GM12801 (cell line): ENCODE data around the gene ATXN1.

ENCODE experiments used
- CTCF ChIP-seq: IDR thresholded peaks from one replicate; pipeline ENCODE4 v1.5.1; 2011; ENCODE audit warnings: control low read depth; ENCODE audit not compliant: insufficient read length; ENCODE audit errors: extremely low read depth

The ATXN1 gene

DNA sequence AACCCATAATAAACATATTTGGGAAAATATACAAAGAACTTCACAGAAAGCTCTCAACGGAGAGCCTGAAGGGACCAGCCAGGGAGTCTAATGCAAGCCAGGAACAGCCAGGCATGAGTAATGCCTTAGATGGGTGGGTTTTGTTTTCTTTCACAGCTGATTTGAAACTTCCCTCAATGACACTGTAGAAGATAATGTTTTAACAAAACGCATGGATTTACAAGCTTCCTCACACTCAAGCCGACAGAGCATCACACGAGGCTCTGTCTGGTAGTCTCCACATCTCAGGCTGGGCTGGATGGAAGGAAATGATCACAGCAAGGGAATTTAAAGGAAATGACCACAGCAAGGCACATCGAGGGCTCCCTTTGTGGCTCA, 409.0 kb downstream of the ATXN1 start:
- no peak for TF ChIP-seq CTCF

GRCh38 chr6:16349544-16349943, 411.7 kb downstream of the ATXN1 start:
- no peak for TF ChIP-seq CTCF

- TF ChIP-seq CTCF: no peak
Observed at GRCh38 chr6:16346831-16347230, 414.4 kb downstream of the ATXN1 start.

GRCh38 chr6:16345449-16346330, 415.6 kb downstream of the ATXN1 start:
- TF ChIP-seq CTCF: no peak

DNA sequence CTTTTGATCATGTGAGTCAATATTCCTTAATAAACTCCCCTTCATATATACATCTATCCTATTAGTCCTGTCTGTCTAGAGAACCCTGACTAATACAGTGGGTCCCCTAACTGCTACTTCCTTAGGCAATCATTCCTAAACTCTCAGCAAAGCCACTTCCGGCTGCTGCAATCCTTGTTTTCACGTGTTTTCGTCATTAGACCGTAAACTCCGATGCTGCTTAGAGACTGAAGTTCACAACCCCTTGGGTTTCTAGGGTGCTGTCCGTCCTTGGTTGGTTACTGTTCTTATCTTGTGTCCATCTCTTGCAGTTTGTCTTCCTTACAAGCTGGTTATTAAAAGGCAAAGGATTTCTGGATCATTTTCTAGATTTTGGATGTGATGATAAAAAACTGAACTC, 416.5 kb downstream of the ATXN1 start:
- no peak for TF ChIP-seq CTCF

DNA sequence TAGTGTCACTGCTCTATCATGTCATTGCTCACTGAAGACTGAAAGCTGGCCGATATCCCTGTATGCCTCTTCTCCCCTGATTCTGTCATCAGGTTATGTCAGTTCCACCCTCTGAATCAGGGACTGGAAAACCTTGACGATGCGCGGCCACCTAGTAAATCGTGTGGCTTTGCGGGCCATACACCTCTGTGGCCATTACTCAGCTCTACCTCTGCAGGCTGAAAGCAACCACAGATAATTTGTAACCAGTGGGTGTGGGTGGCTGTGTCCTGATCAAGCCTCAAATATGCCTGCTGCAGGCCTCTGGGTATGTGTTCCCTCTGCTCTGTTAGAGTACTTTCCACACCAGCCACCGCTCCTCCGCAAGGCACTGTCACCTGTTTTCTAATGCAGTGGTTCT, 417.7 kb downstream of the ATXN1 start:
- no peak for TF ChIP-seq CTCF

- TF ChIP-seq CTCF: no peak
Observed at GRCh38 chr6:16339265-16339587, 422.0 kb downstream of the ATXN1 start.
